Measurements from ENCODE around the gene GPR75. TPM values are rescaled to one million over a fixed set of nuclear protein-coding genes. Genes with fewer than 3 reads are reported as not detected.
"Not testable (repeated sequence)": the region's sequence is repeated elsewhere in the genome, so short reads cannot be mapped to it uniquely, and the experiment has no call there.

GPR75 gene
- total RNA-seq, 1 donor from 2014 or later, result 0.52 TPM

DNA sequence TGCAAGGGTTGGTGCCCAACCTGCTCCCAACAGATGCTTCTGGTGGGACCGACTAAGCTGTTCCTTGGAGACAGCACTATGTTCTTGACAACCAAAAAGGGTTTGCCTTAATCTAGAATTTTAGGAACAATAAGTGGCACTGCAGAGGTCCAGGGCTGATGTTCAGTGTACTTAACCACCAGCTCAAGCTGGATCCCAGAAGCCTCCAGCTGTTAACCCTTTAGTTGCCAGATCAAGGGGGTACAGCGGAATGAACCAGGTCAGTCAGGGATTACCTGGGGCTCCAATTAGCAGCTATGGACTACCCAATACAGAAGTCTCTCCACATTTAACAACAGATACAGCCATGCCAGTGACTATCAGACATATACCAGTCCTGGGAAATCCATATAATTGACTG, 3.5 kb downstream of the GPR75 start:
- no peak overlapping the region for H3K4me3 ChIP-seq (ENCODE audit: low read depth, low read length)
- TF ChIP-seq, protein P1, sequence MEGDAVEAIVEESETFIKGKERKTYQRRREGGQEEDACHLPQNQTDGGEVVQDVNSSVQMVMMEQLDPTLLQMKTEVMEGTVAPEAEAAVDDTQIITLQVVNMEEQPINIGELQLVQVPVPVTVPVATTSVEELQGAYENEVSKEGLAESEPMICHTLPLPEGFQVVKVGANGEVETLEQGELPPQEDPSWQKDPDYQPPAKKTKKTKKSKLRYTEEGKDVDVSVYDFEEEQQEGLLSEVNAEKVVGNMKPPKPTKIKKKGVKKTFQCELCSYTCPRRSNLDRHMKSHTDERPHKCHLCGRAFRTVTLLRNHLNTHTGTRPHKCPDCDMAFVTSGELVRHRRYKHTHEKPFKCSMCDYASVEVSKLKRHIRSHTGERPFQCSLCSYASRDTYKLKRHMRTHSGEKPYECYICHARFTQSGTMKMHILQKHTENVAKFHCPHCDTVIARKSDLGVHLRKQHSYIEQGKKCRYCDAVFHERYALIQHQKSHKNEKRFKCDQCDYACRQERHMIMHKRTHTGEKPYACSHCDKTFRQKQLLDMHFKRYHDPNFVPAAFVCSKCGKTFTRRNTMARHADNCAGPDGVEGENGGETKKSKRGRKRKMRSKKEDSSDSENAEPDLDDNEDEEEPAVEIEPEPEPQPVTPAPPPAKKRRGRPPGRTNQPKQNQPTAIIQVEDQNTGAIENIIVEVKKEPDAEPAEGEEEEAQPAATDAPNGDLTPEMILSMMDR (conservative IDR thresholded peaks at IDR 0.05; ENCODE audit: low read depth, low read length), result no peak
- no peak for DNase-seq (ENCODE audit: low read depth)

GRCh38 chr2:53854678-53855077, 5.1 kb downstream of the GPR75 start:
- no peak overlapping the region for H3K4me3 ChIP-seq (ENCODE audit: low read depth, low read length)
- TF ChIP-seq, protein P1 (conservative IDR thresholded peaks at IDR 0.05; ENCODE audit: low read depth, low read length), result no peak
- no peak for DNase-seq (ENCODE audit: low read depth)

DNA sequence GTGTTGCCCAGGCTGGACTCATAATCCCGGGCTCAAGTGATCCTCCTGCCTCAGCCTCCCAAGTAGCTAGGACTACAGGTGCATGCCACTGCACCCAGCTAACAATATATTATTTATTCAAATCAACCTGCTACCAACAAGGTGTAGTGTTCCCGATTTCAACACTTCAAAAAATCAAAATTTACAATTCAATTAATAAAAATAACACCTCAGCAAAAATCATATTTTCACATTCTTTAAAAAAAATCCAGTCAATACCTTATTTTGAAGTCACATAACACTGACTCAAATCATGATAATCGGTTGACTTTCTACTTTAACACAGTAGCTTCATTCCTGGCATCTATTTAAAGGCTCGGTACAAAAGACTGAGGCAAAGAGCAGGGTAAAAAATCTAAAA, 7.2 kb downstream of the GPR75 start:
- no peak overlapping the region for H3K4me3 ChIP-seq (ENCODE audit: low read depth, low read length)
- TF ChIP-seq, protein P1 (conservative IDR thresholded peaks at IDR 0.05; ENCODE audit: low read depth, low read length), result no peak
- DNase-seq (ENCODE audit: low read depth), result no peak

DNA sequence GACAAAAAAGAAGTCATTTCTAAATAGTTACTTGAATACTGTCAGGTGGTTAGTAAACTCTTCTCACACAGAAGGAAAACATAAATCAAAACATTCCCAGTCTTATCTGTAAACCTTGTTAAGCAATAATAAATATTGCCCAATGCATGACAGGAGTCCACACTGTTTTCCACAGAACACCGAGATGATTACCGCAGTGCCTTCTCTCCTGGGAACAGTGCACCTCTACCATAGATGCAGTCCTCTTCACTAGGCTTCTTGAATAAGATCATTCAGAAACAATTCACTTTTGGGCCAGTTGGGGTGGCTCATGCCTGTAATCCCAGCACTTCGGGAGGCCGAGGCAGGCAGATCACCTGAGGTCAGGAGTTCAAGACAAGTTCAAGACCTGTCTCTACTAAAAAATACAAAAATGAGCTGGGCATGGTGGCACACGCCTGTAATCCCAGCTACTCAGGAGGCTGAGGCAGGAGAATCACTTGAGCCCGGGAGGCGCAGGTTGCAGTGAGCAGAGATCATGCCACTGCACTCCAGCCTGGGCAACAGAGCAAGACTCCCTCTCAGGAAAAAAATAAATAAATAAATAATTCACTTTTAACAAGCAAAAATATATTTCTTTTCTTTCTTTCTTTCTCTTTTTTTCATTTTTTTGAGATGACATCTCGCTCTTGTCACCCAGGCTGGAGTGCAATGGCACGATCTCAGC, 8.6 kb downstream of the GPR75 start:
- not testable (repeated sequence) for DNase-seq (ENCODE audit: low read depth); H3K4me3 ChIP-seq (ENCODE audit: low read depth, low read length)

GRCh38 chr2:53848062-53848461, 11.7 kb downstream of the GPR75 start:
- no peak overlapping the region for H3K4me3 ChIP-seq (ENCODE audit: low read depth, low read length)
- DNase-seq (ENCODE audit: low read depth), result no peak
- TF ChIP-seq, protein P1 (conservative IDR thresholded peaks at IDR 0.05; ENCODE audit: low read depth, low read length), result no peak

DNA sequence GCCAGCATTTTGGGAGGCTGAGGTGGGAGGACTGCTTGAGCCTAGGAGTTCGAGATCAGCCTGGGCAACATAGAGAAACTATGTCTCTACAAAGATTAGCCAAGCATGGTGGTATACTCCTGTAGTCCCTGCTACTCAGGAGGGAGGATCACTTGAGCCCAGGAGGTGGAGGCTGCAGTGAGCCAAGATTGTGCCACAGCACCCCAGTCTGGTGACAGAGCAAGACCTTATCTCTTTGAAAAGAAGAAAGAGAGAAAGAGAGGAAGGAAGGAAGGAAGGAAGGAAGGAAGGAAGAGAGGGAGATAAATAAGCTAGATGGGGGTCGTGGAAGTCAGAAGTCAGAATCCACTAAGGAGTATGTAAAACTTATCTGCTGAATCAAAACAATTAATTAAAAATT, 16.2 kb downstream of the GPR75 start:
- no peak for DNase-seq (ENCODE audit: low read depth)
- H3K4me3 ChIP-seq (ENCODE audit: low read depth, low read length), result no peak overlapping the region
- TF ChIP-seq, protein P1 (conservative IDR thresholded peaks at IDR 0.05; ENCODE audit: low read depth, low read length), result no peak

DNA sequence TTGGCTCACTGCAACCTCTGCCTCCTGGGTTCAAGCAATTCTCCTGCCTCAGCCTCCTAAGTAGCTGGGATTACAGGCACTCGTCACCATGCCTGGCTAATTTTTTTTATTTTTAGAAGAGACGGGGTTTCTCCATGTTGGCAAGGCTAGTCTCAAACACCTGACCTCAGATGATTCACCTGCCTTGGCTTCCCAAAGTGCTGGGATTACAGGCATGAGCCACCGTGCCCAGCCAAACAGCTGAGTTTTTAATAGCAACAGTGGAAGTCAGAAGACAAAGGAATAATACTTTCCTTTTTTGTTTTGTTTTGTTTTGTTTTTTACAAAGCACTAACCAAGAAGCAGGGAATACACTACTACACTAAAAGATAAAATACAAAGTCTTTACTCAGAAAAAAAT, 16.9 kb downstream of the GPR75 start:
- DNase-seq (ENCODE audit: low read depth), result no peak
- TF ChIP-seq, protein P1 (conservative IDR thresholded peaks at IDR 0.05; ENCODE audit: low read depth, low read length), result no peak
- H3K4me3 ChIP-seq (ENCODE audit: low read depth, low read length), result no peak overlapping the region

DNA sequence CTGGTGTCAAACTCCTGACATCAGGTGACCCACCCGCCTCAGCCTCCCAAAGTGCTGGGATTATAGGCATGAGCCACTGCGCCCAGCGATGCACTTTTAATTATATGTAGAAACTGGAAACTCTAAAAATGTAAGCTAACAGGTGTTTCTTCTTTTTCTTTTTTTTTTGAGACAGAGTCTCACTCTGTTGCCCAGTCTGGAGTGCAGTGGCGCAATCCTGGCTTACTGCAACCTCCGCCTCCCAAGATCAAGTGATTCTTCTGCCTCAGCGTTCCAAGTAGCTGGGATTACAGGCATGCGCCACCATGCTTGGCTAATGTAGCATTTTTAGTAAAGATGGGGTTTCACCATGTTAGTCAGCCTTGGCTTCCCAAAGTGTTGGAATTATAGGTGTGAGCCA, 18.1 kb downstream of the GPR75 start:
- H3K4me3 ChIP-seq (ENCODE audit: low read depth, low read length); DNase-seq (ENCODE audit: low read depth): not testable (repeated sequence)

Measured in epithelial cell of proximal tubule (primary cell).